ENCODE results near the gene CNOT9. TPM values are rescaled to one million over a fixed set of nuclear protein-coding genes. Genes with fewer than 3 reads are reported as not detected.
A peak's percentile ranks its signal among the peaks of the same experiment; 100 is the strongest.

CNOT9 gene
- total RNA-seq, 1 experiment from 2014 or later: 86.8 TPM

DNA sequence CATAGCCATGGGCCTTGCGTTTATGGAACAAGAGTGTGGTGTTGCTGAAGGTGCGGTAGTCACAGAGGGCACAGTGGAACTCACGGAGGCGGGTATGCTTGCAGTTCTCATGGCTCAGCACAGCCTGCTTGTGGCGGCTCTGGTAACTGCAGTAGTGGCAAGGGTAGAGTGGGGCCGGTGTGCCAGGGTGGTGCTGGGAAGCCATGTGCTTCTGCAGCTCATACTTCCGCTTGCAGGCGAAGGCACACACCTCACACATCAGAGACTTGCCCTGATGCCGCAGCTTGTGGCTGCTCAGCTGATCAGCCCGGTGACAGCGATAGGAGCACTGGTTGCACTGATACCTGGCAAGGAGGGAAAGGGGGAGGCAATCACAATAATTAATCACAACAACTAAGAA, 76.1 kb downstream of the CNOT9 start:
- peaks cover 31% of the 10 kb centered on the region for H3K4me1 ChIP-seq (ENCODE audit: insufficient read depth, low read length)
- H3K9me2 ChIP-seq (replicated peaks; ENCODE audit: low read length): no peaks in the 10 kb centered on the region
- H4K20me1 ChIP-seq (ENCODE audit: low read length): no peaks in the 10 kb centered on the region
- H3K4me3 ChIP-seq (ENCODE audit: low read length): no peak overlapping the region
- DNase-seq: no peak
- peak overlapping the region; percentile 55 for H3K4me2 ChIP-seq (ENCODE audit: low read length)
- BruUV-seq (replicated peaks): TSS peak; percentile 33
- no peak for TF ChIP-seq EZH2 (IDR thresholded peaks at IDR 0.05; ENCODE audit: low read length, unreplicated experiment)
- TF ChIP-seq, protein P1, sequence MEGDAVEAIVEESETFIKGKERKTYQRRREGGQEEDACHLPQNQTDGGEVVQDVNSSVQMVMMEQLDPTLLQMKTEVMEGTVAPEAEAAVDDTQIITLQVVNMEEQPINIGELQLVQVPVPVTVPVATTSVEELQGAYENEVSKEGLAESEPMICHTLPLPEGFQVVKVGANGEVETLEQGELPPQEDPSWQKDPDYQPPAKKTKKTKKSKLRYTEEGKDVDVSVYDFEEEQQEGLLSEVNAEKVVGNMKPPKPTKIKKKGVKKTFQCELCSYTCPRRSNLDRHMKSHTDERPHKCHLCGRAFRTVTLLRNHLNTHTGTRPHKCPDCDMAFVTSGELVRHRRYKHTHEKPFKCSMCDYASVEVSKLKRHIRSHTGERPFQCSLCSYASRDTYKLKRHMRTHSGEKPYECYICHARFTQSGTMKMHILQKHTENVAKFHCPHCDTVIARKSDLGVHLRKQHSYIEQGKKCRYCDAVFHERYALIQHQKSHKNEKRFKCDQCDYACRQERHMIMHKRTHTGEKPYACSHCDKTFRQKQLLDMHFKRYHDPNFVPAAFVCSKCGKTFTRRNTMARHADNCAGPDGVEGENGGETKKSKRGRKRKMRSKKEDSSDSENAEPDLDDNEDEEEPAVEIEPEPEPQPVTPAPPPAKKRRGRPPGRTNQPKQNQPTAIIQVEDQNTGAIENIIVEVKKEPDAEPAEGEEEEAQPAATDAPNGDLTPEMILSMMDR (conservative IDR thresholded peaks at IDR 0.05; ENCODE audit: low read depth, low read length): 0 out of 2 replicates have a peak, but pooled peaks have one; percentile 10
- TF ChIP-seq EZH2phosphoT487 (IDR thresholded peaks at IDR 0.05; ENCODE audit: borderline replicate concordance, low read length): no peak
- H3K9me3 ChIP-seq (ENCODE audit: low read length): no peaks in the 10 kb centered on the region
- H3K27ac ChIP-seq (ENCODE audit: low read length): peak overlapping the region; percentile 97
- no peak overlapping the region for H2AFZ ChIP-seq (ENCODE audit: low read length)
- peaks cover 27% of the 10 kb centered on the region for H3K79me2 ChIP-seq (ENCODE audit: low read length)
- H3K36me3 ChIP-seq (ENCODE audit: low read depth, low read length): peaks cover 71% of the 10 kb centered on the region
- intact Hi-C loops (cut with micrococcal nuclease): loop anchor here (5.0 kb wide), 2 partner anchors 62 to 77 kb away; partner anchors contain the start of genes CNOT9 and USP37
- POLR2A ChIA-PET (ENCODE audit: unreplicated experiment): interaction anchor here (1.0 kb wide), 1 partner anchor 14 kb away, joined by 10 read pairs; the partner anchor contains the start of genes BCS1L and ZNF142
- CTCF ChIA-PET: no interaction called here
- H3K27me3 ChIP-seq (ENCODE audit: low read length): no peaks in the 10 kb centered on the region
- H3K9ac ChIP-seq (ENCODE audit: low read length): peak overlapping the region; percentile 83
- ATAC-seq: no peak
- no peaks in the 10 kb centered on the region for H3F3A ChIP-seq (ENCODE audit: low read length, unreplicated experiment)

DNA sequence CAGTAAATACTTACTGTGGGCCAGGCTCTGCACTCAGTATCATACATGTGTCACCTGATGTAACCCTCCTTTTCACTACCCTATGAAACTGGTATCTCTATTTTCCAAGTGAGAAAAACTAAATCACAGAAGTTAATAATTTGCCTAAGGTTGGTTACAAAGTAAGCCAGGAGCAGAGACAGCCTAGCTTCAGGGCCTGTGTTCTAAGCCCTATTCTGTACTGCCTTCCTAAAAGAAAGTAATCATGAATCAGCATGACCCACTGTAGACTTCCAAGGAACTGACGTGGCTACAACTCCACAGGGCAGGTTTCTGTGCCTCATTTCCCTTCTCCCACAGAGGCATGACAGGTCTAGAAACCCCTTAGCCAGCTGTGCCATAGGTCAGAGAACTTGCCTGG, 76.5 kb downstream of the CNOT9 start:
- H3K9ac ChIP-seq (ENCODE audit: low read length): peak overlapping the region; percentile 83
- intact Hi-C loops (cut with micrococcal nuclease): loop anchor here (5.0 kb wide), 2 partner anchors 63 to 78 kb away; partner anchors contain the start of genes CNOT9 and USP37
- POLR2A ChIA-PET (ENCODE audit: unreplicated experiment): interaction anchor here (1.0 kb wide), 1 partner anchor 14 kb away, joined by 10 read pairs; the partner anchor contains the start of genes BCS1L and ZNF142
- peaks cover 27% of the 10 kb centered on the region for H3K79me2 ChIP-seq (ENCODE audit: low read length)
- H3K4me2 ChIP-seq (ENCODE audit: low read length): peak overlapping the region; percentile 55
- H2AFZ ChIP-seq (ENCODE audit: low read length): no peak overlapping the region
- no peak overlapping the region for H3K4me3 ChIP-seq (ENCODE audit: low read length)
- H4K20me1 ChIP-seq (ENCODE audit: low read length): no peaks in the 10 kb centered on the region
- H3K9me2 ChIP-seq (replicated peaks; ENCODE audit: low read length): no peaks in the 10 kb centered on the region
- no TSS peak for BruUV-seq (replicated peaks)
- H3F3A ChIP-seq (ENCODE audit: low read length, unreplicated experiment): no peaks in the 10 kb centered on the region
- H3K27me3 ChIP-seq (ENCODE audit: low read length): no peaks in the 10 kb centered on the region
- TF ChIP-seq, protein P1 (conservative IDR thresholded peaks at IDR 0.05; ENCODE audit: low read depth, low read length): no peak
- TF ChIP-seq EZH2phosphoT487 (IDR thresholded peaks at IDR 0.05; ENCODE audit: borderline replicate concordance, low read length) (no peak), EZH2 (IDR thresholded peaks at IDR 0.05; ENCODE audit: low read length, unreplicated experiment) (no peak)
- no peaks in the 10 kb centered on the region for H3K9me3 ChIP-seq (ENCODE audit: low read length)
- CTCF ChIA-PET: interaction anchor here (0.6 kb wide), 1 partner anchor 116 kb away, joined by 9 read pairs; no protein-coding TSS in a partner anchor
- peak; percentile 93 for DNase-seq
- peaks cover 68% of the 10 kb centered on the region for H3K36me3 ChIP-seq (ENCODE audit: low read depth, low read length)
- H3K27ac ChIP-seq (ENCODE audit: low read length): peak overlapping the region; percentile 97
- peak; percentile 93 for ATAC-seq
- peaks cover 31% of the 10 kb centered on the region for H3K4me1 ChIP-seq (ENCODE audit: insufficient read depth, low read length)

Other genes starting within 250 kb of the CNOT9 start
- not detected in 2 replicates for gene CATIP, start 212.0 kb upstream of the CNOT9 start, total RNA-seq (2014; rRNA removed)
- 0.17 and 0.33 TPM in 2 replicates for gene SLC11A1, start 186.6 kb upstream of the CNOT9 start, total RNA-seq (2014; rRNA removed)
- gene CTDSP1, start 169.0 kb upstream of the CNOT9 start, total RNA-seq (2014; rRNA removed): 73.2 and 94.6 TPM in 2 replicates
- 0.26 and 0.92 TPM in 2 replicates for gene VIL1, start 149.7 kb upstream of the CNOT9 start, total RNA-seq (2014; rRNA removed)
- 10.7 and 11.6 TPM in 2 replicates for gene USP37, start 488 bp upstream of the CNOT9 start, total RNA-seq (2014; rRNA removed)
- gene PLCD4, start 39.1 kb downstream of the CNOT9 start, total RNA-seq (2014; rRNA removed): 5.6 and 11.7 TPM in 2 replicates
- 35.5 and 36.3 TPM in 2 replicates for gene ZNF142, start 90.8 kb downstream of the CNOT9 start, total RNA-seq (2014; rRNA removed)
- gene BCS1L, start 90.8 kb downstream of the CNOT9 start, total RNA-seq (2014; rRNA removed): 41.3 and 48.5 TPM in 2 replicates
- gene RNF25, start 103.2 kb downstream of the CNOT9 start, total RNA-seq (2014; rRNA removed): 35.1 and 42.4 TPM in 2 replicates
- gene STK36, start 103.2 kb downstream of the CNOT9 start, total RNA-seq (2014; rRNA removed): 32.9 and 48.2 TPM in 2 replicates
- 21.0 and 32.9 TPM in 2 replicates for gene TTLL4, start 142.0 kb downstream of the CNOT9 start, total RNA-seq (2014; rRNA removed)
- gene CYP27A1, start 213.3 kb downstream of the CNOT9 start, total RNA-seq (2014; rRNA removed): 5.8 and 6.0 TPM in 2 replicates